Kidney epithelial cell (primary cell): ENCODE data around the gene ARAP2. TPM values are rescaled to one million over a fixed set of nuclear protein-coding genes. Genes with fewer than 3 reads are reported as not detected.

Source experiments
- DNase-seq: peaks from one replicate; pipeline ENCODE4 v3.0.0-alpha.2; 2010; ENCODE audit warnings: low read depth
- H3K27me3 ChIP-seq: 2 replicates; pipeline ENCODE4 v1.6.0; 2011; ENCODE audit warnings: low read length; ENCODE audit not compliant: control insufficient read depth, insufficient read depth
- H3K36me3 ChIP-seq: 2 replicates; pipeline ENCODE4 v1.5.1; 2011; ENCODE audit warnings: low read length; ENCODE audit not compliant: control insufficient read depth, insufficient read depth
- H3K4me3 ChIP-seq: 2 replicates; pipeline ENCODE4 v1.5.1; 2011; ENCODE audit warnings: low read depth, mild to moderate bottlenecking, control low read depth, low read length
- total RNA-seq: library from RNA; depleted of rRNA; stranded (reverse); fragments of >200 nt; gene quantifications from 2 replicates; pipeline ENCODE4 v1.2.3, GENCODE V29; 2015
- TF ChIP-seq, protein P1 (sequence below): IDR thresholded peaks from 2 replicates; pipeline ENCODE4 v1.5.1; 2011; ENCODE audit warnings: mild to moderate bottlenecking, moderate library complexity, low read length, control low read depth, inconsistent platforms; ENCODE audit not compliant: insufficient read depth, poor library complexity, severe bottlenecking

The ARAP2 gene
- total RNA-seq, 1 donor from 2014 or later, result 14.4 TPM

- DNase-seq, result no peak
- Histone ChIP-seq H3K27me3 (no peaks in the 10 kb centered on the region), H3K4me3 (no peak overlapping the region), H3K36me3 (no peaks in the 10 kb centered on the region)
- TF ChIP-seq, protein P1, sequence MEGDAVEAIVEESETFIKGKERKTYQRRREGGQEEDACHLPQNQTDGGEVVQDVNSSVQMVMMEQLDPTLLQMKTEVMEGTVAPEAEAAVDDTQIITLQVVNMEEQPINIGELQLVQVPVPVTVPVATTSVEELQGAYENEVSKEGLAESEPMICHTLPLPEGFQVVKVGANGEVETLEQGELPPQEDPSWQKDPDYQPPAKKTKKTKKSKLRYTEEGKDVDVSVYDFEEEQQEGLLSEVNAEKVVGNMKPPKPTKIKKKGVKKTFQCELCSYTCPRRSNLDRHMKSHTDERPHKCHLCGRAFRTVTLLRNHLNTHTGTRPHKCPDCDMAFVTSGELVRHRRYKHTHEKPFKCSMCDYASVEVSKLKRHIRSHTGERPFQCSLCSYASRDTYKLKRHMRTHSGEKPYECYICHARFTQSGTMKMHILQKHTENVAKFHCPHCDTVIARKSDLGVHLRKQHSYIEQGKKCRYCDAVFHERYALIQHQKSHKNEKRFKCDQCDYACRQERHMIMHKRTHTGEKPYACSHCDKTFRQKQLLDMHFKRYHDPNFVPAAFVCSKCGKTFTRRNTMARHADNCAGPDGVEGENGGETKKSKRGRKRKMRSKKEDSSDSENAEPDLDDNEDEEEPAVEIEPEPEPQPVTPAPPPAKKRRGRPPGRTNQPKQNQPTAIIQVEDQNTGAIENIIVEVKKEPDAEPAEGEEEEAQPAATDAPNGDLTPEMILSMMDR, result no peak
These were observed 198.3 kb downstream of the ARAP2 start for GRCh38 chr4:36046026-36046425.

DNA sequence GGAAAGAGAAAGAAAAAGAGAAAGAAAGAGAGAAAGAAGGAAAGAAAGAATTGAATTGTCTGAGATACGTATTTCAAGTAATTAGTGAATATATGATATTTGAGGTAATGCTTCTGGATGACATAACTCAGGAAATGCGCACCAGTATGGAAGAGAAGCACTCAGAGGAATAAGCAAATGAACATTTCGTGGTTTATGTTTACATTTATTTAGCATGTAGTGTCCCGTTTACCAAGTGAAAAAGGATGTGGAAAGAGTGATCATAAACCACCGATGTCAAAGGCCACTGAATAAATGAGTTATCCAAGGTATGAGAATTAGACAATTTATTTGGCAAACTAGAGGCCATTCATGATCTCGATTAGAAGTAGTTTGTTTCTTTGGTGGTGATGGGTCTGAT, 200.4 kb downstream of the ARAP2 start:
- TF ChIP-seq, protein P1, result no peak
- no peak overlapping the region for H3K4me3 ChIP-seq
- no peaks in the 10 kb centered on the region for H3K27me3 ChIP-seq
- H3K36me3 ChIP-seq, result no peaks in the 10 kb centered on the region
- no peak for DNase-seq

- DNase-seq, result no peak
- H3K36me3 ChIP-seq, result no peaks in the 10 kb centered on the region
- TF ChIP-seq, protein P1, result no peak
- no peaks in the 10 kb centered on the region for H3K27me3 ChIP-seq
- H3K4me3 ChIP-seq, result no peak overlapping the region
These were observed 201.1 kb downstream of the ARAP2 start for GRCh38 chr4:36043241-36043640.

DNA sequence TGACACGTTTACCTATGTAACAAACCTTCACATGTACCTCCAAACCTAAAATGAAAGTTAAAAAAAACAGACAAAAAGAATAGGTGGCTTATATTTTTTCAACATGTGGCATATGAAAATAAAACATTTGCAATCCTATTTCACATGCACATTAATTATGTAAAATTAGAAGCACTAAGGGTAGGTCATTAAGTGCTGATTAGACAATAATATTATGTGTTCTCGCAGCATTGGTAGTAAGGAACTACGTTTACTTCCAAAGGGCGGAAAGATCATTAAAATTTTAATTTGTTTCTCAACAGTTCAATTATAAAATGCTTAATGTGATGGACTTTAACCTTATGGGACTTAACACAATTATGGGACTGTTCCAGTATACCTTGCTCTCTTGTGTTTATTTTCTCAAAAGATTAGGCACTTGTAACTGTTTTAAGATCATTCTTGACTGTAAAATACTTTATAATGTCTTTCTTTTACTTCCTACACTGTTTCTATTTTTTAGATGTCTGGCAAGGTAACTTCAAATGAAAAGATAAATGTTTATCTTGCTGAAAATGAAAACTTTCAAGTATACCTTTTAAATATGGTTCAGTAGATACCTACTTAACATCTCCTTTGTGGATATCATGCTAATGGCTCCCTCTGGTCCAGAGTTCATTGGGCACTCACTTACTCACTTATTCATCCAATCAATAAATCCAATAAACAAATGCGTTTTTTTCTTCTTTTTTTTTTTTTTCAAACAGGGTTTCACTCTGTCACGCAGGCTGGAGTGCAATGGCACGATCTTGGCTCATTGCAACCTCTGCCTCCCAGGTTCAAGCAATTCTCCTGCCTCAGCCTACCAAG, 202.0 kb downstream of the ARAP2 start:
- no peak for DNase-seq
- Histone ChIP-seq H3K36me3 (no peaks in the 10 kb centered on the region), H3K27me3 (no peaks in the 10 kb centered on the region), H3K4me3 (no peak overlapping the region)
- TF ChIP-seq, protein P1, result no peak

GRCh38 chr4:36041340-36041739, 203.0 kb downstream of the ARAP2 start:
- no peak overlapping the region for H3K4me3 ChIP-seq
- H3K27me3 ChIP-seq, result no peaks in the 10 kb centered on the region
- DNase-seq, result no peak
- no peaks in the 10 kb centered on the region for H3K36me3 ChIP-seq
- TF ChIP-seq, protein P1, result no peak

GRCh38 chr4:36039026-36039425, 205.3 kb downstream of the ARAP2 start:
- H3K4me3 ChIP-seq, result no peak overlapping the region
- no peak for DNase-seq
- no peaks in the 10 kb centered on the region for H3K36me3 ChIP-seq
- TF ChIP-seq, protein P1, result no peak
- H3K27me3 ChIP-seq, result no peaks in the 10 kb centered on the region
